WTC11 (cell line): Measurements from ENCODE around the gene RASGRF1. TPM values are rescaled to one million over a fixed set of nuclear protein-coding genes. Genes with fewer than 3 reads are reported as not detected.
A peak's percentile ranks its signal among the peaks of the same experiment; 100 is the strongest.

Experiments
- ATAC-seq: fragments of 200-7000 bp; cut with Tn5 transposase; 2 replicates; pipeline ENCODE4 v1.10.0; 2021; ENCODE audit warnings: mild to moderate bottlenecking, moderate library complexity
- Bru-seq: library from RNA; stranded (reverse); fragments of 400-500 nt; gene quantifications from one replicate; lab custom pipeline; 2021; lab: Mats Ljungman, UMichigan
- CTCF ChIA-PET: fragments of 300-600 bp; sonication (Branson Sonifier 250); formaldehyde crosslinking; loops from one replicate; lab custom pipeline; 2021; ENCODE audit warnings: antibody characterized with exemption; lab: Charles Lee
- POLR2A ChIA-PET: fragments of 350-600 bp; sonication (Branson Sonifier 250); formaldehyde crosslinking; loops from one replicate; lab custom pipeline; 2021; ENCODE audit warnings: antibody characterized with exemption; lab: Charles Lee
- DNase-seq: peaks from one replicate; pipeline ENCODE4 v3.0.0; 2021; ENCODE audit warnings: low spot score
- H3K27ac Mint-ChIP-seq: 2 replicates; pipeline ENCODE4 v1.8.0; 2021; ENCODE audit warnings: mixed read lengths
- H3K27me3 Mint-ChIP-seq: 2 replicates; pipeline ENCODE4 v1.8.0; 2021; ENCODE audit warnings: low read depth, mild to moderate bottlenecking, moderate library complexity, mixed read lengths
- H3K36me3 Mint-ChIP-seq: 2 replicates; pipeline ENCODE4 v1.8.0; 2021; ENCODE audit warnings: mixed read lengths
- H3K4me1 Mint-ChIP-seq: 2 replicates; pipeline ENCODE4 v1.8.0; 2022; ENCODE audit warnings: mixed read lengths
- H3K4me3 Mint-ChIP-seq: 2 replicates; pipeline ENCODE4 v1.8.0; 2021; ENCODE audit warnings: mild to moderate bottlenecking, moderate library complexity, mixed read lengths
- H3K9me3 Mint-ChIP-seq: 2 replicates; pipeline ENCODE4 v1.8.0; 2021; ENCODE audit warnings: mixed read lengths
- ATF1 ChIP-seq: sonication (generic); formaldehyde crosslinking; IDR thresholded peaks from 2 replicates; pipeline ENCODE4 v1.8.1; 2023; ENCODE audit warnings: mild to moderate bottlenecking, moderate library complexity, missing genetic modification reagents
- ESRRA ChIP-seq: sonication (generic); formaldehyde crosslinking; IDR thresholded peaks from 2 replicates; pipeline ENCODE4 v1.8.1; 2022; ENCODE audit warnings: mild to moderate bottlenecking, missing genetic modification reagents, borderline replicate concordance
- FOXJ3 ChIP-seq: sonication (generic); formaldehyde crosslinking; IDR thresholded peaks from 2 replicates; pipeline ENCODE4 v1.9.0; 2021; ENCODE audit warnings: missing genetic modification reagents, mild to moderate bottlenecking, borderline replicate concordance
- FOXK1 ChIP-seq: sonication (generic); formaldehyde crosslinking; IDR thresholded peaks from 2 replicates; pipeline ENCODE4 v1.8.0; 2022; ENCODE audit warnings: mild to moderate bottlenecking, moderate library complexity, missing genetic modification reagents
- GABPB1 ChIP-seq: sonication (generic); formaldehyde crosslinking; IDR thresholded peaks from 2 replicates; pipeline ENCODE4 v1.8.1; 2023; ENCODE audit warnings: mild to moderate bottlenecking, missing genetic modification reagents
- GRHL2 ChIP-seq: fragments of 250-450 bp; sonication (Bioruptor Pico); IDR thresholded peaks from 2 replicates; pipeline ENCODE4 v1.8.0; 2022; ENCODE audit warnings: mild to moderate bottlenecking, moderate library complexity; ENCODE audit not compliant: insufficient replicate concordance, severe bottlenecking
- MXD4 ChIP-seq: fragments of 250-450 bp; sonication (Bioruptor Pico); IDR thresholded peaks from 2 replicates; pipeline ENCODE4 v1.8.0; 2021; ENCODE audit warnings: mild to moderate bottlenecking, moderate library complexity, borderline replicate concordance
- NFE2L1 ChIP-seq: sonication (generic); formaldehyde crosslinking; IDR thresholded peaks from 2 replicates; pipeline ENCODE4 v1.8.1; 2023; ENCODE audit warnings: missing genetic modification reagents
- NR2C2 ChIP-seq: sonication (generic); formaldehyde crosslinking; IDR thresholded peaks from 2 replicates; pipeline ENCODE4 v1.8.0; 2022; ENCODE audit warnings: mild to moderate bottlenecking, missing genetic modification reagents
- OVOL2 ChIP-seq: fragments of 250-450 bp; sonication (Bioruptor Pico); IDR thresholded peaks from 2 replicates; pipeline ENCODE4 v1.9.0; 2021; ENCODE audit warnings: mild to moderate bottlenecking, borderline replicate concordance
- PRDM15 ChIP-seq: sonication (generic); formaldehyde crosslinking; IDR thresholded peaks from 2 replicates; pipeline ENCODE4 v1.8.0; 2022; ENCODE audit warnings: missing genetic modification reagents
- TP53 ChIP-seq: sonication (generic); formaldehyde crosslinking; IDR thresholded peaks from 2 replicates; pipeline ENCODE4 v1.8.1; 2023; ENCODE audit warnings: mild to moderate bottlenecking, missing genetic modification reagents
- ZNF232 ChIP-seq: sonication (generic); formaldehyde crosslinking; IDR thresholded peaks from 2 replicates; pipeline ENCODE4 v1.8.0; 2022; ENCODE audit warnings: mild to moderate bottlenecking, missing genetic modification reagents
- ZNF416 ChIP-seq: fragments of 250-450 bp; sonication (Bioruptor Pico); IDR thresholded peaks from 2 replicates; pipeline ENCODE4 v1.9.0; 2021; ENCODE audit warnings: mild to moderate bottlenecking, inconsistent platforms
- long read RNA-seq, 3 experiments: library from RNA in 1 of 3; library from capped mRNA in 1 of 3; library from polyadenylated mRNA in 1 of 3; unstranded in 2 of 3; stranded (forward) in 1 of 3; transcript quantifications; one replicate each; pipeline ENCODE4 v2.0.0, GENCODE V29; 2021
- total RNA-seq: library from RNA; stranded (reverse); gene quantifications from 3 replicates; pipeline ENCODE4 v1.2.3, GENCODE V29; 2021
- TF ChIP-seq, protein P1 (sequence below): sonication (generic); formaldehyde crosslinking; IDR thresholded peaks from 2 replicates; pipeline ENCODE4 v1.8.1; 2022; ENCODE audit warnings: low read depth, missing genetic modification reagents, borderline replicate concordance
- TF ChIP-seq, protein P2 (sequence below): sonication (generic); formaldehyde crosslinking; IDR thresholded peaks from 2 replicates; pipeline ENCODE4 v1.8.1; 2023; ENCODE audit warnings: mild to moderate bottlenecking, missing genetic modification reagents, moderate library complexity
- TF ChIP-seq, protein P3 (sequence below): sonication (generic); formaldehyde crosslinking; IDR thresholded peaks from 2 replicates; pipeline ENCODE4 v1.8.0; 2023; ENCODE audit warnings: missing genetic modification reagents, mild to moderate bottlenecking, borderline replicate concordance
- TF ChIP-seq, protein P4 (sequence below): fragments of 200-600 bp; IDR thresholded peaks from 2 replicates; pipeline ENCODE4 v1.8.0; 2022; ENCODE audit warnings: antibody characterized with exemption

The RASGRF1 gene, protein sequence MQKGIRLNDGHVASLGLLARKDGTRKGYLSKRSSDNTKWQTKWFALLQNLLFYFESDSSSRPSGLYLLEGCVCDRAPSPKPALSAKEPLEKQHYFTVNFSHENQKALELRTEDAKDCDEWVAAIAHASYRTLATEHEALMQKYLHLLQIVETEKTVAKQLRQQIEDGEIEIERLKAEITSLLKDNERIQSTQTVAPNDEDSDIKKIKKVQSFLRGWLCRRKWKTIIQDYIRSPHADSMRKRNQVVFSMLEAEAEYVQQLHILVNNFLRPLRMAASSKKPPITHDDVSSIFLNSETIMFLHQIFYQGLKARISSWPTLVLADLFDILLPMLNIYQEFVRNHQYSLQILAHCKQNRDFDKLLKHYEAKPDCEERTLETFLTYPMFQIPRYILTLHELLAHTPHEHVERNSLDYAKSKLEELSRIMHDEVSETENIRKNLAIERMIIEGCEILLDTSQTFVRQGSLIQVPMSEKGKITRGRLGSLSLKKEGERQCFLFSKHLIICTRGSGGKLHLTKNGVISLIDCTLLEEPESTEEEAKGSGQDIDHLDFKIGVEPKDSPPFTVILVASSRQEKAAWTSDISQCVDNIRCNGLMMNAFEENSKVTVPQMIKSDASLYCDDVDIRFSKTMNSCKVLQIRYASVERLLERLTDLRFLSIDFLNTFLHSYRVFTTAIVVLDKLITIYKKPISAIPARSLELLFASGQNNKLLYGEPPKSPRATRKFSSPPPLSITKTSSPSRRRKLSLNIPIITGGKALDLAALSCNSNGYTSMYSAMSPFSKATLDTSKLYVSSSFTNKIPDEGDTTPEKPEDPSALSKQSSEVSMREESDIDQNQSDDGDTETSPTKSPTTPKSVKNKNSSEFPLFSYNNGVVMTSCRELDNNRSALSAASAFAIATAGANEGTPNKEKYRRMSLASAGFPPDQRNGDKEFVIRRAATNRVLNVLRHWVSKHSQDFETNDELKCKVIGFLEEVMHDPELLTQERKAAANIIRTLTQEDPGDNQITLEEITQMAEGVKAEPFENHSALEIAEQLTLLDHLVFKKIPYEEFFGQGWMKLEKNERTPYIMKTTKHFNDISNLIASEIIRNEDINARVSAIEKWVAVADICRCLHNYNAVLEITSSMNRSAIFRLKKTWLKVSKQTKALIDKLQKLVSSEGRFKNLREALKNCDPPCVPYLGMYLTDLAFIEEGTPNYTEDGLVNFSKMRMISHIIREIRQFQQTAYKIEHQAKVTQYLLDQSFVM (N-terminal part only)
- total RNA-seq (0.85 to 0.99 TPM (median 0.89 TPM) in 3 replicates), Bru-seq, nascent RNA (percentile 18 among the genes with signal in this experiment)
- long read RNA-seq, experiment 1, partial matches to known transcripts, result 1 of 2 reads
- long read RNA-seq, experiment 1, other reads (novel, unspliced or antisense), result 1 of 2 reads
- long read RNA-seq, experiment 2, result 0 reads
- long read RNA-seq, experiment 3, result 0 reads

- Mint-ChIP-seq H3K27me3 (peaks cover 100% of the 10 kb centered on the region), H3K36me3 (no peaks in the 10 kb centered on the region), H3K9me3 (no peaks in the 10 kb centered on the region), H3K27ac (no peak within 1 kb of the TSS), H3K4me3 (peak within 1 kb of the TSS; percentile 89), H3K4me1 (peaks cover 11% of the 10 kb centered on the region)
- peak; percentile 63 for DNase-seq
- ChIA-PET CTCF (interaction anchor here (0.9 to 4.5 kb wide), 15 partner anchors 12 to 183 kb away, joined by 3 to 42 read pairs (median 4); no protein-coding TSS in a partner anchor), POLR2A (no interaction called here)
- peak; percentile 40 for ATAC-seq
- TF ChIP-seq GABPB1 (CRISPR knock-in tag) (no peak), NR2C2 (CRISPR knock-in tag) (no peak), OVOL2 (CRISPR knock-in tag) (no peak), ZNF416 (CRISPR knock-in tag) (no peak), MXD4 (CRISPR knock-in tag) (no peak), FOXJ3 (no peak), TP53 (CRISPR knock-in tag) (peak; percentile 69; the same call in 1 of the 2 replicates), ESRRA (CRISPR knock-in tag) (no peak), NFE2L1 (CRISPR knock-in tag) (no peak; the same call in 1 of the 2 replicates), PRDM15 (CRISPR knock-in tag) (no peak), FOXK1 (CRISPR knock-in tag) (peak; percentile 84), GRHL2 (CRISPR knock-in tag) (no peak), ATF1 (CRISPR knock-in tag) (peak; percentile 43; the same call in 1 of the 2 replicates), ZNF232 (CRISPR knock-in tag) (peak; percentile 79; the same call in 1 of the 2 replicates)
- TF ChIP-seq, protein P1, sequence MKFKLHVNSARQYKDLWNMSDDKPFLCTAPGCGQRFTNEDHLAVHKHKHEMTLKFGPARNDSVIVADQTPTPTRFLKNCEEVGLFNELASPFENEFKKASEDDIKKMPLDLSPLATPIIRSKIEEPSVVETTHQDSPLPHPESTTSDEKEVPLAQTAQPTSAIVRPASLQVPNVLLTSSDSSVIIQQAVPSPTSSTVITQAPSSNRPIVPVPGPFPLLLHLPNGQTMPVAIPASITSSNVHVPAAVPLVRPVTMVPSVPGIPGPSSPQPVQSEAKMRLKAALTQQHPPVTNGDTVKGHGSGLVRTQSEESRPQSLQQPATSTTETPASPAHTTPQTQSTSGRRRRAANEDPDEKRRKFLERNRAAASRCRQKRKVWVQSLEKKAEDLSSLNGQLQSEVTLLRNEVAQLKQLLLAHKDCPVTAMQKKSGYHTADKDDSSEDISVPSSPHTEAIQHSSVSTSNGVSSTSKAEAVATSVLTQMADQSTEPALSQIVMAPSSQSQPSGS (CRISPR knock-in tag), result no peak
- TF ChIP-seq, protein P2, sequence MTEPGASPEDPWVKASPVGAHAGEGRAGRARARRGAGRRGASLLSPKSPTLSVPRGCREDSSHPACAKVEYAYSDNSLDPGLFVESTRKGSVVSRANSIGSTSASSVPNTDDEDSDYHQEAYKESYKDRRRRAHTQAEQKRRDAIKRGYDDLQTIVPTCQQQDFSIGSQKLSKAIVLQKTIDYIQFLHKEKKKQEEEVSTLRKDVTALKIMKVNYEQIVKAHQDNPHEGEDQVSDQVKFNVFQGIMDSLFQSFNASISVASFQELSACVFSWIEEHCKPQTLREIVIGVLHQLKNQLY, result no peak
- TF ChIP-seq, protein P3, sequence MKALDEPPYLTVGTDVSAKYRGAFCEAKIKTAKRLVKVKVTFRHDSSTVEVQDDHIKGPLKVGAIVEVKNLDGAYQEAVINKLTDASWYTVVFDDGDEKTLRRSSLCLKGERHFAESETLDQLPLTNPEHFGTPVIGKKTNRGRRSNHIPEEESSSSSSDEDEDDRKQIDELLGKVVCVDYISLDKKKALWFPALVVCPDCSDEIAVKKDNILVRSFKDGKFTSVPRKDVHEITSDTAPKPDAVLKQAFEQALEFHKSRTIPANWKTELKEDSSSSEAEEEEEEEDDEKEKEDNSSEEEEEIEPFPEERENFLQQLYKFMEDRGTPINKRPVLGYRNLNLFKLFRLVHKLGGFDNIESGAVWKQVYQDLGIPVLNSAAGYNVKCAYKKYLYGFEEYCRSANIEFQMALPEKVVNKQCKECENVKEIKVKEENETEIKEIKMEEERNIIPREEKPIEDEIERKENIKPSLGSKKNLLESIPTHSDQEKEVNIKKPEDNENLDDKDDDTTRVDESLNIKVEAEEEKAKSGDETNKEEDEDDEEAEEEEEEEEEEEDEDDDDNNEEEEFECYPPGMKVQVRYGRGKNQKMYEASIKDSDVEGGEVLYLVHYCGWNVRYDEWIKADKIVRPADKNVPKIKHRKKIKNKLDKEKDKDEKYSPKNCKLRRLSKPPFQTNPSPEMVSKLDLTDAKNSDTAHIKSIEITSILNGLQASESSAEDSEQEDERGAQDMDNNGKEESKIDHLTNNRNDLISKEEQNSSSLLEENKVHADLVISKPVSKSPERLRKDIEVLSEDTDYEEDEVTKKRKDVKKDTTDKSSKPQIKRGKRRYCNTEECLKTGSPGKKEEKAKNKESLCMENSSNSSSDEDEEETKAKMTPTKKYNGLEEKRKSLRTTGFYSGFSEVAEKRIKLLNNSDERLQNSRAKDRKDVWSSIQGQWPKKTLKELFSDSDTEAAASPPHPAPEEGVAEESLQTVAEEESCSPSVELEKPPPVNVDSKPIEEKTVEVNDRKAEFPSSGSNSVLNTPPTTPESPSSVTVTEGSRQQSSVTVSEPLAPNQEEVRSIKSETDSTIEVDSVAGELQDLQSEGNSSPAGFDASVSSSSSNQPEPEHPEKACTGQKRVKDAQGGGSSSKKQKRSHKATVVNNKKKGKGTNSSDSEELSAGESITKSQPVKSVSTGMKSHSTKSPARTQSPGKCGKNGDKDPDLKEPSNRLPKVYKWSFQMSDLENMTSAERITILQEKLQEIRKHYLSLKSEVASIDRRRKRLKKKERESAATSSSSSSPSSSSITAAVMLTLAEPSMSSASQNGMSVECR (CRISPR knock-in tag), result no peak
- TF ChIP-seq, protein P4, sequence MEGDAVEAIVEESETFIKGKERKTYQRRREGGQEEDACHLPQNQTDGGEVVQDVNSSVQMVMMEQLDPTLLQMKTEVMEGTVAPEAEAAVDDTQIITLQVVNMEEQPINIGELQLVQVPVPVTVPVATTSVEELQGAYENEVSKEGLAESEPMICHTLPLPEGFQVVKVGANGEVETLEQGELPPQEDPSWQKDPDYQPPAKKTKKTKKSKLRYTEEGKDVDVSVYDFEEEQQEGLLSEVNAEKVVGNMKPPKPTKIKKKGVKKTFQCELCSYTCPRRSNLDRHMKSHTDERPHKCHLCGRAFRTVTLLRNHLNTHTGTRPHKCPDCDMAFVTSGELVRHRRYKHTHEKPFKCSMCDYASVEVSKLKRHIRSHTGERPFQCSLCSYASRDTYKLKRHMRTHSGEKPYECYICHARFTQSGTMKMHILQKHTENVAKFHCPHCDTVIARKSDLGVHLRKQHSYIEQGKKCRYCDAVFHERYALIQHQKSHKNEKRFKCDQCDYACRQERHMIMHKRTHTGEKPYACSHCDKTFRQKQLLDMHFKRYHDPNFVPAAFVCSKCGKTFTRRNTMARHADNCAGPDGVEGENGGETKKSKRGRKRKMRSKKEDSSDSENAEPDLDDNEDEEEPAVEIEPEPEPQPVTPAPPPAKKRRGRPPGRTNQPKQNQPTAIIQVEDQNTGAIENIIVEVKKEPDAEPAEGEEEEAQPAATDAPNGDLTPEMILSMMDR, result no peak
Observed at GRCh38 chr15:79090487-79091203, at the start of gene RASGRF1. Gene RASGRF1, minus strand, starts transcription at chr15:79090780. Its CDS starts 282 bp downstream, at chr15:79090498.
